HG03442 (cell line): ENCODE data around the gene PIEZO1.
"Not testable (repeated sequence)": the region's sequence is repeated elsewhere in the genome, so short reads cannot be mapped to it uniquely, and the experiment has no call there.

Experiments used
- ATAC-seq: cut with Tn5 transposase; IDR thresholded peaks from one replicate; pipeline ENCODE4 v1.9.1; 2021; ENCODE audit warnings: mild to moderate bottlenecking, moderate library complexity; ENCODE audit not compliant: unreplicated experiment

PIEZO1 gene

GRCh38 chr16:88783391-88784073 lies 1.5 kb downstream of the PIEZO1 start:
- ATAC-seq, result no peak

- ATAC-seq, result no peak
Observed at GRCh38 chr16:88782454-88783390, 2.3 kb downstream of the PIEZO1 start.

- no peak for ATAC-seq
Observed at GRCh38 chr16:88781140-88782077, 3.6 kb downstream of the PIEZO1 start.

GRCh38 chr16:88780142-88781062 lies 4.6 kb downstream of the PIEZO1 start:
- no peak for ATAC-seq

GRCh38 chr16:88779406-88780141 lies 5.4 kb downstream of the PIEZO1 start:
- ATAC-seq, result no peak

GRCh38 chr16:88778541-88779065 lies 6.4 kb downstream of the PIEZO1 start:
- no peak for ATAC-seq

GRCh38 chr16:88778271-88778525 lies 6.8 kb downstream of the PIEZO1 start:
- no peak for ATAC-seq

GRCh38 chr16:88777471-88778270 lies 7.3 kb downstream of the PIEZO1 start:
- ATAC-seq, result no peak

GRCh38 chr16:88775825-88776224 lies 9.2 kb downstream of the PIEZO1 start:
- ATAC-seq, result no peak

- no peak for ATAC-seq
Observed at GRCh38 chr16:88774544-88775393, 10.3 kb downstream of the PIEZO1 start.

GRCh38 chr16:88773812-88774291 lies 11.2 kb downstream of the PIEZO1 start:
- ATAC-seq, result no peak

GRCh38 chr16:88772871-88773811 lies 11.9 kb downstream of the PIEZO1 start:
- ATAC-seq, result no peak

GRCh38 chr16:88771781-88772180 lies 13.2 kb downstream of the PIEZO1 start:
- not testable (repeated sequence) for ATAC-seq

GRCh38 chr16:88771294-88771772 lies 13.7 kb downstream of the PIEZO1 start:
- no peak for ATAC-seq

GRCh38 chr16:88770461-88771293 lies 14.3 kb downstream of the PIEZO1 start:
- no peak for ATAC-seq
